ENCODE measurements around the gene PARD3. TPM values are rescaled to one million over a fixed set of nuclear protein-coding genes. Genes with fewer than 3 reads are reported as not detected.
A peak's percentile ranks its signal among the peaks of the same experiment; 100 is the strongest.
"Not testable (repeated sequence)": the region's sequence is repeated elsewhere in the genome, so short reads cannot be mapped to it uniquely, and the experiment has no call there.

PARD3 gene
- total RNA-seq, 1 donor from 2014 or later: 51.2 TPM

- no peak for DNase-seq (ENCODE audit: low read depth, low spot score)
- peaks cover 18% of the 10 kb centered on the region for H3K4me1 Mint-ChIP-seq
- H3K36me3 Mint-ChIP-seq (ENCODE audit: low read depth): peaks cover 2% of the 10 kb centered on the region
- H3K27ac Mint-ChIP-seq (ENCODE audit: unreplicated experiment): no peak overlapping the region
- no peak for TF ChIP-seq CTCF (conservative IDR thresholded peaks at IDR 0.05)
- no peaks in the 10 kb centered on the region for H3K27me3 Mint-ChIP-seq (ENCODE audit: low read depth)
- peaks cover 2% of the 10 kb centered on the region for H3K9me3 Mint-ChIP-seq
- H3K4me3 Mint-ChIP-seq: no peak overlapping the region
These were observed 542.8 kb downstream of the PARD3 start for GRCh38 chr10:34272316-34272715.

GRCh38 chr10:34268410-34268809, 546.7 kb downstream of the PARD3 start:
- H3K4me1 Mint-ChIP-seq: peaks cover 16% of the 10 kb centered on the region
- not testable (repeated sequence) for H3K36me3 Mint-ChIP-seq (ENCODE audit: low read depth); H3K9me3 Mint-ChIP-seq; DNase-seq (ENCODE audit: low read depth, low spot score); H3K27me3 Mint-ChIP-seq (ENCODE audit: low read depth); H3K27ac Mint-ChIP-seq (ENCODE audit: unreplicated experiment); H3K4me3 Mint-ChIP-seq

GRCh38 chr10:34262985-34263384, 552.1 kb downstream of the PARD3 start:
- Mint-ChIP-seq H3K27ac (ENCODE audit: unreplicated experiment) (no peak overlapping the region), H3K9me3 (peaks cover 3% of the 10 kb centered on the region), H3K4me1 (peaks cover 16% of the 10 kb centered on the region), H3K27me3 (ENCODE audit: low read depth) (no peaks in the 10 kb centered on the region), H3K4me3 (no peak overlapping the region), H3K36me3 (ENCODE audit: low read depth) (peaks cover 17% of the 10 kb centered on the region)
- TF ChIP-seq CTCF (conservative IDR thresholded peaks at IDR 0.05): no peak
- DNase-seq (ENCODE audit: low read depth, low spot score): no peak

GRCh38 chr10:34260904-34261303, 554.2 kb downstream of the PARD3 start:
- DNase-seq (ENCODE audit: low read depth, low spot score): no peak
- Mint-ChIP-seq H3K27me3 (ENCODE audit: low read depth) (no peaks in the 10 kb centered on the region), H3K36me3 (ENCODE audit: low read depth) (peaks cover 15% of the 10 kb centered on the region), H3K4me1 (peaks cover 9% of the 10 kb centered on the region), H3K27ac (ENCODE audit: unreplicated experiment) (no peak overlapping the region), H3K4me3 (no peak overlapping the region), H3K9me3 (peaks cover 3% of the 10 kb centered on the region)
- no peak for TF ChIP-seq CTCF (conservative IDR thresholded peaks at IDR 0.05)

- no peak overlapping the region for H3K4me3 Mint-ChIP-seq
- H3K27ac Mint-ChIP-seq (ENCODE audit: unreplicated experiment): peak overlapping the region; percentile 91
- H3K4me1 Mint-ChIP-seq: no peaks in the 10 kb centered on the region
- H3K36me3 Mint-ChIP-seq (ENCODE audit: low read depth): peaks cover 15% of the 10 kb centered on the region
- H3K27me3 Mint-ChIP-seq (ENCODE audit: low read depth): no peaks in the 10 kb centered on the region
- H3K9me3 Mint-ChIP-seq: peaks cover 3% of the 10 kb centered on the region
- no peak for TF ChIP-seq CTCF (conservative IDR thresholded peaks at IDR 0.05)
- no peak for DNase-seq (ENCODE audit: low read depth, low spot score)
These were observed 558.9 kb downstream of the PARD3 start for GRCh38 chr10:34256216-34256615.

GRCh38 chr10:34255035-34255434, 560.1 kb downstream of the PARD3 start:
- Mint-ChIP-seq H3K4me1 (peaks cover 2% of the 10 kb centered on the region), H3K27ac (ENCODE audit: unreplicated experiment) (no peak overlapping the region), H3K27me3 (ENCODE audit: low read depth) (no peaks in the 10 kb centered on the region), H3K9me3 (peaks cover 3% of the 10 kb centered on the region), H3K4me3 (no peak overlapping the region), H3K36me3 (ENCODE audit: low read depth) (peaks cover 11% of the 10 kb centered on the region)
- no peak for DNase-seq (ENCODE audit: low read depth, low spot score)
- no peak for TF ChIP-seq CTCF (conservative IDR thresholded peaks at IDR 0.05)

All from neural crest cell (in vitro differentiated cells).